DOHH2 (cell line): ENCODE results near the gene HYDIN.
"Not testable (repeated sequence)": the region's sequence is repeated elsewhere in the genome, so short reads cannot be mapped to it uniquely, and the experiment has no call there.

ENCODE experiments used
- H3F3A ChIP-seq: fragments of 200-600 bp; sonication (generic), shearing (Covaris generic); 2 replicates; pipeline ENCODE4 v1.6.0; 2016; ENCODE audit warnings: antibody characterized with exemption, mild to moderate bottlenecking; ENCODE audit not compliant: control insufficient read depth, insufficient read depth
- H3K27ac ChIP-seq: fragments of 200-600 bp; sonication (generic); 2 replicates; pipeline ENCODE4 v1.5.1; 2014; ENCODE audit warnings: low read depth, mild to moderate bottlenecking, low read length, moderate library complexity
- H3K27me3 ChIP-seq: fragments of 200-600 bp; sonication (generic); 2 replicates; pipeline ENCODE4 v1.6.1; 2014; ENCODE audit warnings: mild to moderate bottlenecking, low read length, mixed read lengths; ENCODE audit not compliant: control insufficient read depth
- H3K36me3 ChIP-seq: fragments of 200-600 bp; sonication (generic); 2 replicates; pipeline ENCODE4 v1.6.1; 2014; ENCODE audit warnings: mild to moderate bottlenecking, low read length, moderate library complexity, mixed read lengths; ENCODE audit not compliant: control insufficient read depth
- H3K4me1 ChIP-seq: fragments of 200-600 bp; sonication (generic); 2 replicates; pipeline ENCODE4 v1.6.1; 2014; ENCODE audit warnings: mild to moderate bottlenecking, low read length, mixed read lengths; ENCODE audit not compliant: control insufficient read depth
- H3K4me2 ChIP-seq: fragments of 200-600 bp; sonication (generic); 2 replicates; pipeline ENCODE4 v1.6.0; 2014; ENCODE audit warnings: mild to moderate bottlenecking, low read length, moderate library complexity
- H3K4me3 ChIP-seq: fragments of 200-600 bp; sonication (generic); 2 replicates; pipeline ENCODE4 v1.5.1; 2014; ENCODE audit warnings: mild to moderate bottlenecking, low read length, mixed read lengths
- H3K79me2 ChIP-seq: fragments of 200-600 bp; sonication (generic); 2 replicates; pipeline ENCODE4 v1.6.1; 2014; ENCODE audit warnings: mild to moderate bottlenecking, low read length, mixed read lengths; ENCODE audit not compliant: control insufficient read depth
- H3K9me2 ChIP-seq: fragments of 200-600 bp; sonication (generic); replicated peaks from 2 replicates; pipeline ENCODE4 v1.6.1; 2014; ENCODE audit warnings: mild to moderate bottlenecking, low read length, mixed read lengths; ENCODE audit not compliant: control insufficient read depth
- H3K9me3 ChIP-seq: fragments of 200-600 bp; sonication (generic); 2 replicates; pipeline ENCODE4 v1.6.1; 2014; ENCODE audit warnings: antibody characterized with exemption, low read length, mixed read lengths; ENCODE audit not compliant: control insufficient read depth, insufficient read depth
- H4K20me1 ChIP-seq: fragments of 200-600 bp; sonication (generic); 2 replicates; pipeline ENCODE4 v1.6.0; 2014; ENCODE audit warnings: low read depth, mild to moderate bottlenecking, antibody characterized with exemption, low read length, moderate library complexity; ENCODE audit not compliant: control insufficient read depth, insufficient read depth

Gene HYDIN

GRCh38 chr16:70939690-70940359, 290.7 kb downstream of the HYDIN start:
- not testable (repeated sequence) for H3K9me3 ChIP-seq, H3K4me3 ChIP-seq, H3K79me2 ChIP-seq, H3K27ac ChIP-seq, H3K36me3 ChIP-seq, H3F3A ChIP-seq, H3K27me3 ChIP-seq, H3K4me2 ChIP-seq, H3K4me1 ChIP-seq, H3K9me2 ChIP-seq, H4K20me1 ChIP-seq

- H4K20me1 ChIP-seq, H3K4me3 ChIP-seq, H3K79me2 ChIP-seq, H3K4me2 ChIP-seq, H3K4me1 ChIP-seq, H3K9me2 ChIP-seq, H3K27ac ChIP-seq, H3K36me3 ChIP-seq, H3K9me3 ChIP-seq, H3K27me3 ChIP-seq, H3F3A ChIP-seq: not testable (repeated sequence)
Measured at GRCh38 chr16:70936781-70937525, 293.6 kb downstream of the HYDIN start.

GRCh38 chr16:70935325-70935724, 295.2 kb downstream of the HYDIN start:
- H3F3A ChIP-seq, H3K79me2 ChIP-seq, H4K20me1 ChIP-seq, H3K4me2 ChIP-seq, H3K36me3 ChIP-seq, H3K9me3 ChIP-seq, H3K9me2 ChIP-seq, H3K4me1 ChIP-seq, H3K27me3 ChIP-seq, H3K27ac ChIP-seq, H3K4me3 ChIP-seq: not testable (repeated sequence)

- H3K9me3 ChIP-seq, H3K27me3 ChIP-seq, H3F3A ChIP-seq, H3K27ac ChIP-seq, H3K79me2 ChIP-seq, H3K9me2 ChIP-seq, H4K20me1 ChIP-seq, H3K4me2 ChIP-seq, H3K4me1 ChIP-seq, H3K4me3 ChIP-seq, H3K36me3 ChIP-seq: not testable (repeated sequence)
Measured at GRCh38 chr16:70933746-70934145, 296.8 kb downstream of the HYDIN start.

GRCh38 chr16:70930757-70931156, 299.8 kb downstream of the HYDIN start:
- not testable (repeated sequence) for H3F3A ChIP-seq, H3K4me1 ChIP-seq, H3K4me3 ChIP-seq, H3K9me3 ChIP-seq, H3K27ac ChIP-seq, H3K4me2 ChIP-seq, H4K20me1 ChIP-seq, H3K79me2 ChIP-seq, H3K27me3 ChIP-seq, H3K36me3 ChIP-seq, H3K9me2 ChIP-seq

- H3K36me3 ChIP-seq, H3K4me1 ChIP-seq, H3K27ac ChIP-seq: not testable (repeated sequence)
Measured at GRCh38 chr16:70922164-70922563, 308.4 kb downstream of the HYDIN start.

GRCh38 chr16:70920661-70921060, 309.9 kb downstream of the HYDIN start:
- not testable (repeated sequence) for H3K27me3 ChIP-seq, H3K4me1 ChIP-seq, H3K4me2 ChIP-seq, H3K79me2 ChIP-seq, H3K4me3 ChIP-seq, H3F3A ChIP-seq, H3K27ac ChIP-seq, H4K20me1 ChIP-seq, H3K9me3 ChIP-seq, H3K9me2 ChIP-seq, H3K36me3 ChIP-seq

More at GRCh38 chr16:70922164-70922563, 308.4 kb downstream of the HYDIN start:
- H3K9me2 ChIP-seq, H4K20me1 ChIP-seq, H3F3A ChIP-seq, H3K9me3 ChIP-seq, H3K4me2 ChIP-seq, H3K27me3 ChIP-seq, H3K79me2 ChIP-seq, H3K4me3 ChIP-seq: not testable (repeated sequence)

- not testable (repeated sequence) for H3K4me3 ChIP-seq, H3K36me3 ChIP-seq
Measured at GRCh38 chr16:70888208-70888607, 342.3 kb downstream of the HYDIN start.

More at GRCh38 chr16:70888208-70888607, 342.3 kb downstream of the HYDIN start:
- H3K4me1 ChIP-seq, H4K20me1 ChIP-seq, H3K4me2 ChIP-seq, H3K27me3 ChIP-seq, H3F3A ChIP-seq, H3K79me2 ChIP-seq, H3K27ac ChIP-seq, H3K9me2 ChIP-seq, H3K9me3 ChIP-seq: not testable (repeated sequence)
